Measurements from ENCODE around the gene TNS1.

TNS1 gene

GRCh38 chr2:217831306-217831705 lies 171.5 kb downstream of the TNS1 start:
- ATAC-seq (no peak), DNase-seq (no peak)

- no peak for DNase-seq
- ATAC-seq, result no peak
Measured at GRCh38 chr2:217830807-217831206, 172.0 kb downstream of the TNS1 start.

- no peak for ATAC-seq
- DNase-seq, result no peak
Measured at GRCh38 chr2:217830061-217830460, 172.7 kb downstream of the TNS1 start.

- no peak for DNase-seq
- no peak for ATAC-seq
Measured at GRCh38 chr2:217829420-217829819, 173.4 kb downstream of the TNS1 start.

GRCh38 chr2:217828336-217828735 lies 174.5 kb downstream of the TNS1 start:
- no peak for DNase-seq
- no peak for ATAC-seq

GRCh38 chr2:217827430-217828201 lies 175.2 kb downstream of the TNS1 start:
- no peak for ATAC-seq
- DNase-seq, result no peak

GRCh38 chr2:217826991-217827390 lies 175.8 kb downstream of the TNS1 start:
- no peak for DNase-seq
- ATAC-seq, result no peak

GRCh38 chr2:217826520-217826919 lies 176.3 kb downstream of the TNS1 start:
- DNase-seq, result no peak
- ATAC-seq, result no peak

- DNase-seq, result no peak
- ATAC-seq, result no peak
Measured at GRCh38 chr2:217825469-217826235, 177.1 kb downstream of the TNS1 start.

GRCh38 chr2:217824223-217824622 lies 178.6 kb downstream of the TNS1 start:
- ATAC-seq (no peak), DNase-seq (no peak)

GRCh38 chr2:217823626-217824025 lies 179.2 kb downstream of the TNS1 start:
- DNase-seq, result no peak
- no peak for ATAC-seq

GRCh38 chr2:217822296-217823252 lies 180.2 kb downstream of the TNS1 start:
- no peak for ATAC-seq
- DNase-seq, result no peak

- ATAC-seq (no peak), DNase-seq (no peak)
Measured at GRCh38 chr2:217821536-217822147, 181.2 kb downstream of the TNS1 start.

GRCh38 chr2:217820904-217821303 lies 181.9 kb downstream of the TNS1 start:
- DNase-seq (no peak), ATAC-seq (no peak)

GRCh38 chr2:217820091-217820819 lies 182.5 kb downstream of the TNS1 start:
- ATAC-seq (no peak), DNase-seq (no peak)

- ATAC-seq, result no peak
Measured at GRCh38 chr2:217818293-217818850, 184.4 kb downstream of the TNS1 start.

GRCh38 chr2:217817466-217818292 lies 185.1 kb downstream of the TNS1 start:
- ATAC-seq (no peak), DNase-seq (no peak)

More at GRCh38 chr2:217818293-217818850, 184.4 kb downstream of the TNS1 start:
- DNase-seq, result no peak

- no peak for ATAC-seq
- no peak for DNase-seq
Measured at GRCh38 chr2:217816396-217816869, 186.4 kb downstream of the TNS1 start.

- ATAC-seq (no peak), DNase-seq (no peak)
Measured at GRCh38 chr2:217813828-217814227, 189.0 kb downstream of the TNS1 start.

GRCh38 chr2:217812170-217812569 lies 190.6 kb downstream of the TNS1 start:
- ATAC-seq (no peak), DNase-seq (no peak)

Data from stimulated activated naive CD8-positive, alpha-beta T cell treated with anti-CD3 and anti-CD28 coated beads, Interleukin-15, Interleukin-2, amounts not matched to agents 100 U/mL and 50 U/mL, for 24 hours (primary cell).